PC-3 (cell line): Measurements from ENCODE around the gene TPM1. TPM values are rescaled to one million over a fixed set of nuclear protein-coding genes. Genes with fewer than 3 reads are reported as not detected.

Source experiments
- ATAC-seq: fragments of 200-7000 bp; cut with Tn5 transposase; 2 replicates; pipeline ENCODE4 v1.9.1; 2020; ENCODE audit warnings: mild to moderate bottlenecking, moderate library complexity
- BruUV-seq: library from RNA; stranded (reverse); fragments of 400-500 nt; replicated peaks from 2 replicates; lab custom pipeline; 2021; lab: Mats Ljungman, UMichigan
- CTCF ChIA-PET: fragments of 300-600 bp; sonication (Branson Sonifier 250); formaldehyde crosslinking; loops from one replicate; lab custom pipeline; 2022; ENCODE audit warnings: antibody characterized with exemption; lab: Charles Lee
- POLR2A ChIA-PET: fragments of 300-600 bp; sonication (Branson Sonifier 250); formaldehyde crosslinking; loops from one replicate; lab custom pipeline; 2022; ENCODE audit warnings: antibody characterized with exemption; ENCODE audit not compliant: unreplicated experiment; lab: Charles Lee
- DNase-seq: peaks from one replicate; pipeline ENCODE4 v3.0.0-alpha.2; 2015
- H2AFZ ChIP-seq: fragments of 300-600 bp; sonication (generic); 2 replicates; pipeline ENCODE4 v1.6.0; 2016; ENCODE audit warnings: antibody characterized with exemption, low read length
- H3F3A ChIP-seq: fragments of 300-600 bp; sonication (generic); one replicate; pipeline ENCODE4 v1.6.0; 2017; ENCODE audit warnings: antibody characterized with exemption, low read length, control low read depth, mild to moderate bottlenecking; ENCODE audit not compliant: unreplicated experiment
- H3K27ac ChIP-seq: fragments of 300-600 bp; sonication (generic); 2 replicates; pipeline ENCODE4 v1.5.1; 2016; ENCODE audit warnings: mild to moderate bottlenecking, low read length
- H3K27me3 ChIP-seq: fragments of 300-600 bp; sonication (generic); 2 replicates; pipeline ENCODE4 v1.6.1; 2016; ENCODE audit warnings: low read length, mixed read lengths
- H3K36me3 ChIP-seq: fragments of 300-600 bp; sonication (generic); 2 replicates; pipeline ENCODE4 v1.6.1; 2016; ENCODE audit warnings: low read depth, mixed run types, low read length, mixed read lengths
- H3K4me1 ChIP-seq: fragments of 300-600 bp; sonication (generic); 2 replicates; pipeline ENCODE4 v1.5.1; 2016; ENCODE audit warnings: low read length; ENCODE audit not compliant: insufficient read depth
- H3K4me2 ChIP-seq: fragments of 300-600 bp; sonication (generic); 2 replicates; pipeline ENCODE4 v1.6.0; 2016; ENCODE audit warnings: low read length
- H3K4me3 ChIP-seq: fragments of 300-600 bp; sonication (generic); 2 replicates; pipeline ENCODE4 v1.5.1; 2016; ENCODE audit warnings: mild to moderate bottlenecking, low read length, mixed read lengths
- H3K79me2 ChIP-seq: fragments of 300-600 bp; sonication (generic); 2 replicates; pipeline ENCODE4 v1.6.1; 2017; ENCODE audit warnings: low read length, mixed read lengths
- H3K9ac ChIP-seq: fragments of 300-600 bp; sonication (generic); 2 replicates; pipeline ENCODE4 v1.6.0; 2016; ENCODE audit warnings: mild to moderate bottlenecking, low read length
- H3K9me2 ChIP-seq: fragments of 300-600 bp; sonication (generic); replicated peaks from 2 replicates; pipeline ENCODE4 v1.6.1; 2016; ENCODE audit warnings: mixed run types, low read length, mixed read lengths
- H3K9me3 ChIP-seq: fragments of 300-600 bp; sonication (generic); 2 replicates; pipeline ENCODE4 v1.6.1; 2016; ENCODE audit warnings: low read length, mixed read lengths
- H4K20me1 ChIP-seq: fragments of 300-600 bp; sonication (generic); 2 replicates; pipeline ENCODE4 v1.6.1; 2016; ENCODE audit warnings: low read length, mixed read lengths
- CTCF ChIP-seq: fragments of 300-600 bp; sonication (generic); conservative IDR thresholded peaks from 2 replicates; pipeline ENCODE4 v1.5.1; 2017; ENCODE audit warnings: antibody characterized with exemption, low read depth, mild to moderate bottlenecking, low read length
- EZH2 ChIP-seq: fragments of 300-600 bp; sonication (generic); IDR thresholded peaks from one replicate; pipeline ENCODE4 v1.6.1; 2017; ENCODE audit warnings: antibody characterized with exemption, mild to moderate bottlenecking, low read length; ENCODE audit not compliant: unreplicated experiment
- EZH2phosphoT487 ChIP-seq: fragments of 300-600 bp; sonication (generic); IDR thresholded peaks from 2 replicates; pipeline ENCODE4 v1.6.1; 2018; ENCODE audit warnings: mild to moderate bottlenecking, antibody characterized with exemption, low read length, borderline replicate concordance
- intact Hi-C: fragments of 100-400 bp; cut with micrococcal nuclease; formaldehyde crosslinking; loops from 2 replicates; pipeline ENCODE4 v1.9.0; 2023
- total RNA-seq: library from RNA; depleted of rRNA; stranded (reverse); fragments of >200 nt; gene quantifications from 2 replicates; pipeline ENCODE4 v1.2.3, GENCODE V29; 2014

The TPM1 gene
- total RNA-seq, 1 experiment from 2014 or later, result 127 TPM

GRCh38 chr15:63004211-63004610 is 38.3 kb upstream of the TPM1 start:
- TF ChIP-seq EZH2 (no peak), EZH2phosphoT487 (no peak), CTCF (no peak)
- ChIA-PET POLR2A (no interaction called here), CTCF (no interaction called here)
- no peaks in the 10 kb centered on the region for H3K9me2 ChIP-seq
- no peaks in the 10 kb centered on the region for H3K36me3 ChIP-seq
- H3K4me3 ChIP-seq, result no peak overlapping the region
- ATAC-seq (no peak; the same call in 1 of the 2 replicates), DNase-seq (no peak)
- H3K9me3 ChIP-seq, result no peaks in the 10 kb centered on the region
- no TSS peak for BruUV-seq
- no peak overlapping the region for H3K9ac ChIP-seq
- peaks cover 13% of the 10 kb centered on the region for H3K4me1 ChIP-seq
- H4K20me1 ChIP-seq, result no peaks in the 10 kb centered on the region
- H3K27me3 ChIP-seq, result no peaks in the 10 kb centered on the region
- H3K27ac ChIP-seq, result no peak overlapping the region
- H3K79me2 ChIP-seq, result no peaks in the 10 kb centered on the region
- intact Hi-C loops, result no loop called here
- H2AFZ ChIP-seq, result no peak overlapping the region
- H3F3A ChIP-seq, result no peaks in the 10 kb centered on the region
- no peak overlapping the region for H3K4me2 ChIP-seq

GRCh38 chr15:63006032-63006878 is 36.3 kb upstream of the TPM1 start:
- no peaks in the 10 kb centered on the region for H3K79me2 ChIP-seq
- peaks cover 13% of the 10 kb centered on the region for H3K4me1 ChIP-seq
- DNase-seq (no peak), ATAC-seq (no peak)
- no peaks in the 10 kb centered on the region for H3K27me3 ChIP-seq
- TF ChIP-seq CTCF, result no peak
- TF ChIP-seq EZH2phosphoT487, result no peak
- no peak for TF ChIP-seq EZH2
- H3F3A ChIP-seq, result no peaks in the 10 kb centered on the region
- no peaks in the 10 kb centered on the region for H4K20me1 ChIP-seq
- no peak overlapping the region for H2AFZ ChIP-seq
- no TSS peak for BruUV-seq
- no peak overlapping the region for H3K9ac ChIP-seq
- no peaks in the 10 kb centered on the region for H3K36me3 ChIP-seq
- intact Hi-C loops, result no loop called here
- no peak overlapping the region for H3K27ac ChIP-seq
- CTCF ChIA-PET, result no interaction called here
- H3K9me3 ChIP-seq, result no peaks in the 10 kb centered on the region
- no peaks in the 10 kb centered on the region for H3K9me2 ChIP-seq
- no peak overlapping the region for H3K4me3 ChIP-seq
- no peak overlapping the region for H3K4me2 ChIP-seq
- POLR2A ChIA-PET, result no interaction called here

GRCh38 chr15:63008333-63009049 is 34.1 kb upstream of the TPM1 start:
- ChIA-PET CTCF (no interaction called here), POLR2A (no interaction called here)
- H3K36me3 ChIP-seq, result no peaks in the 10 kb centered on the region
- H3K4me2 ChIP-seq, result no peak overlapping the region
- H3K9me2 ChIP-seq, result no peaks in the 10 kb centered on the region
- ATAC-seq (no peak), DNase-seq (no peak)
- no peaks in the 10 kb centered on the region for H3F3A ChIP-seq
- intact Hi-C loops, result no loop called here
- no peaks in the 10 kb centered on the region for H3K79me2 ChIP-seq
- no peaks in the 10 kb centered on the region for H3K27me3 ChIP-seq
- no peak overlapping the region for H2AFZ ChIP-seq
- H3K4me3 ChIP-seq, result no peak overlapping the region
- peaks cover 8% of the 10 kb centered on the region for H3K4me1 ChIP-seq
- no peaks in the 10 kb centered on the region for H4K20me1 ChIP-seq
- no TSS peak for BruUV-seq
- H3K9me3 ChIP-seq, result no peaks in the 10 kb centered on the region
- no peak overlapping the region for H3K9ac ChIP-seq
- no peak for TF ChIP-seq CTCF
- TF ChIP-seq EZH2phosphoT487, result no peak
- no peak for TF ChIP-seq EZH2
- H3K27ac ChIP-seq, result no peak overlapping the region
